ENCODE results near the gene SLC25A21.

GRCh38 chr14:37093364-37093763, 79.0 kb downstream of the SLC25A21 start:
- TF ChIP-seq ZNF70 (CRISPR knock-in tag; IDR thresholded peaks at IDR 0.05) = no peak
- no peak for TF ChIP-seq RARB (CRISPR knock-in tag; IDR thresholded peaks at IDR 0.05)
- no peak for TF ChIP-seq GLIS3 (CRISPR knock-in tag; IDR thresholded peaks at IDR 0.05)
- no peak for TF ChIP-seq ISL1 (CRISPR knock-in tag; IDR thresholded peaks at IDR 0.05)
